NCI-H446 treated with DMSO at 0.1 percent for 48 hours (cell line): ENCODE measurements around the gene HOXA13.

Source experiments
- DNase-seq: peaks from one replicate; lab custom pipeline; 2025; lab: John Stamatoyannopoulos, UW

HOXA13 gene

GRCh38 chr7:27159266-27160144 is 40.4 kb downstream of the HOXA13 start:
- DNase-seq = no peak

- no peak for DNase-seq
Measured at GRCh38 chr7:27158436-27159265, 41.2 kb downstream of the HOXA13 start.

DNA sequence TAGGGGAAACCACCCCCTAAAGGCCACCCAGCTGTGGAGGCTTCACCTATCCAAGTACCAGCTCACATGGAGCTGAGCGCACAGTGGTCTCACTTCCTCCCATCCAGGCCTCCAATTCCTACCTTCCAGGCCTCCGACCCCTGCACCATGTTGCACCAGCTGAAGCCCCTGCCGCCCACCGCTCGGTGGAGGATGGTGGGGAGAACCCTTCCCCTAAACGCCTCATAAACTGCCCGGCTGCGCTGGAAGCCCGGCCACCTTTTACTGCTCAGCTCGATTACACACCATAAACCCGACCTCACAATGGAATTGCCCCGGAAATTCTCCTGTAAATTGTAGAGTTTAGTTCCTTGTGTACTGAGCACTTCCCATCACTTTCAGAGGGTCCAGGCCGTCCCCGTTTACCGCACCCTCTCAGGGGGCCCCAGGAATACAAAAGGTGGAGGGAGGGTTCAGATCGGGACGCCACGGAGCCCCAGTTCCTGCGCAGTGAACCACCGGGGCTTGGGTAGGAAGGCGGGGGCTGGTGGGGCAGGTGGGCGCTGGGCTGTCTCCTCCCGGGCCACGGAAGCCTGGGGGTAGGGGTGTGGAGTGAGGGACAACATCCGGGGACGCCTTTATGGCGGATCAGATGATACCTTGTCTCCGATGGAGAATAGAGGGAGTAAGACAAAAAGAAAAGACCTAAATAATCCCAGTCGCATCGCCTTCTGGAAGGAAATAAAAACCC is 42.0 kb downstream of the HOXA13 start:
- no peak for DNase-seq

- no peak for DNase-seq
Measured at GRCh38 chr7:27156916-27157701, 42.8 kb downstream of the HOXA13 start.

DNA sequence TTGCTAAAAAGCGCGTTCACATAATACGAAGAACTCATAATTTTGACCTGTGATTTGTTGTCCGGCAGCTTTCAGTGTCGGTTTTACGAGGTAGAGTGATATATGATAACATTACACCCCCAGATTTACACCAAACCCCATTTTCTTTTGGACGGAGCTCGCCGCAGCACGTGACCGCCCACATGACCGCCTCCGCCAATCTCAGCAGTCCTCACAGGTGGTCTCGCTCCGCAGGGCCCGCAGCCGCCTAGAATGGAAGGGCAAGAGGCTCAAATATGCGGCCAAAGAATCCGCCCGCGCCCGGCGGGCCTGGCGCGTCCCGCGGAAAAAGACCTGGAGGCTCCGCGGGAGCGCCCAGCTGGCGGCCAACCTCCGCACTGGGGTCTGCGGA is 43.4 kb downstream of the HOXA13 start, which contains the start of gene HOXA7:
Gene HOXA7, minus strand, starts transcription at position 168 of the 391 bp plus-strand sequence. Its CDS starts 130 bp downstream, at position 38.
- DNase-seq = peak; percentile 63

DNA sequence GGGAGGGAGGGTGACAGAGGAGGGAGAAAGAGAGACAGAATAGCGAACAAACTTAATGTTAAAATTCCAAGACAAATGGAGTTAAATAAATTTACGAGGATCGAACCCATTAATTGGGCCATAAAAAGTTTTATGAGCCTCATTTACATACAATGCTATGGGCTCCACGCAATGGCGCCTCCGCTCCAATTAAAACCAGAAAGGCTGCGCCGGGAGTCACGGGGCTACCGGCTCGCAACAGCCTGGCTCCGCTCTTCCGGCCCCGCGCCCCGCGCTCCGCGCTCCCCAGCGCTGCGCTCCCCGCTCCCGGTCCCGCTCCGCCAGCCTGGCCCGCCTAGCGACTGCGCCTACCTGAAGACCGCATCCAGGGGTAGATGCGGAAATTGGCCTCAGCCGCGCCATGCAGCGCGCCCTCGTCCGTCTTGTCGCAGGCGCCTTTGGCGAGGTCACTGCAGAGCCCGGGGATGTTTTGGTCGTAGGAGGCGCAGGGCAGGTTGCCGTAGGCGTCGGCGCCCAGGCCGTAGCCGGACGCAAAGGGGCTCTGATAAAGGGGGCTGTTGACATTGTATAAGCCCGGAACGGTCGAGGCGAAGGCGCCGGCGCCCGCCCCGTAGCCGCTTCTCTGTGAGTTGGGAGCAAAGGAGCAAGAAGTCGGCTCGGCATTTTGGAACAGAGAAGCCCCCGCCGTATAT is 43.9 kb downstream of the HOXA13 start:
- DNase-seq = no peak

- DNase-seq = no peak
Measured at GRCh38 chr7:27154901-27155815, 44.7 kb downstream of the HOXA13 start.

GRCh38 chr7:27154369-27154768 is 45.5 kb downstream of the HOXA13 start:
- no peak for DNase-seq

GRCh38 chr7:27153526-27153925 is 46.4 kb downstream of the HOXA13 start:
- DNase-seq = no peak

- no peak for DNase-seq
Measured at GRCh38 chr7:27152816-27153442, 47.0 kb downstream of the HOXA13 start.

DNA sequence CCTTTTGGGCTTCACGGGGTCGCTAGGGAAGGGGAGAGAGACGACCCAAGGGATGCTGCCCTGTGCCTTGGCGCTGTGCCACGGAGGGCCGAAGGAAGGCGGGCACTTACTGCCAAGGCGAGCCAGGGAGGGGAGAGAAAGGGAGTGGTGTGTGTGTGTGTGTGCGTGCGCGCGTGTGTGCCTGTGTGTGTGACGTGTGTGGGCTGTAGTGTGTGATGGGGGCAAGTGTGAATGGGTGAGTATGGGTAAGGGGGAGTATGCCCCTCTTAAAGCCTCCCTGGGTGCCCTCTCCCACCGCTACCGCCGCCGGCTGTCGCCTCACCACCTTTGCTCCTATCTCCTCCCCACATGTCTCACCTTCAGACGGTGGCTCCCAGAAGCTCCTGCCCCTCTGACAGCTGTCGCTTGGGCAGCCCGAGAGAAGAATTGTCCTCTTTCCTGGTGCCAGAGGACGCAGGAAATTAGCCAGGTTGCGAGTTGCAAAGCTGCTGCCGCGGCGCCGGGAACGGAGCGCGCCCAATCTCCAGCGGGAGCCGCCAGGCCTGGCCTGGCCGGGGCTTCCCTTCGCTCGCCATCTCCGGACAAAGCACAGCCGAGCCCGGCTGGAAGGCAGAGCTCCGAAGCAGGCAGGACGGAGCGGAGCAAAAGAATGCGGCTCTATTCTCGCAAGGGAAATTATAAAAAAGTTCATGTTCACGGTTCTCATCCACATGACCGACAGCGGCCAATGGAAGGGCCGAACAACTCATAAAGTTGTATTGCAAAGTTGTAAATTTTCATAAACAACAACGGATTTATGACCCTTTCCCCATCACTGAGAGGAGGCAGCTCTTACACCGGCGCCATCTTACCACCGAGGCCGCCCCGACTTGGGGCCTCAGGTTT is 47.7 kb downstream of the HOXA13 start, which contains the start of gene HOXA3:
Gene HOXA3, minus strand, starts transcription at position 653 of the 885 bp plus-strand sequence. CDS start 41,943 bp downstream, outside the sequence.
- no peak for DNase-seq

DNA sequence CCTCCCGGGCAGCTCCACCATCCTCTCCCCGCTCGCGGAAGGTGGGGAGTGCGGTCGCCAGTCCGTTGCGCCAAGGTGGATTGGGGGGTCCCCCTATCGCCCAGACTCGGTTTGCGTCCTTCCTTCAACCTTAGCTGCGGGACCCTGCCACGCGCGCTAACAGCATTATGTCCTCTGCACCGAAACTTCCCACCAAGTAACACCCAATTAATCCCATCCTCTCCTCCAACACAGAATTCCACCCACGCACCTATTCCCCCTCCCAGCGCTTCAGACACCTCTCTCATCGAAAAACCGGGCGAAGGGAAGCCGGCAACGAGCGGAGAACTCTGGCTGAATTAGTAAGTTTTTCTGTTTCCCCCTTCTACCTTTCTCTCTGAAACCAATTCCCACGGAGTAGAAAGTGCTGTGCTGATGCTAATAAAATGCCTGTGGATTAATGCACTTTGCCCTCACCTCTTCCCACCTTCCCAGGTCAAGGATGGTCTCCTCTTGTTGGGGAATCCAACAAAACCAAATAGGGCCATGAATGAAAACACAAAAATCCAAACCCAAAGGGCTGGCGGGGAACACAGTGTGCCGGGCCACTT is 48.5 kb downstream of the HOXA13 start:
- no peak for DNase-seq

DNA sequence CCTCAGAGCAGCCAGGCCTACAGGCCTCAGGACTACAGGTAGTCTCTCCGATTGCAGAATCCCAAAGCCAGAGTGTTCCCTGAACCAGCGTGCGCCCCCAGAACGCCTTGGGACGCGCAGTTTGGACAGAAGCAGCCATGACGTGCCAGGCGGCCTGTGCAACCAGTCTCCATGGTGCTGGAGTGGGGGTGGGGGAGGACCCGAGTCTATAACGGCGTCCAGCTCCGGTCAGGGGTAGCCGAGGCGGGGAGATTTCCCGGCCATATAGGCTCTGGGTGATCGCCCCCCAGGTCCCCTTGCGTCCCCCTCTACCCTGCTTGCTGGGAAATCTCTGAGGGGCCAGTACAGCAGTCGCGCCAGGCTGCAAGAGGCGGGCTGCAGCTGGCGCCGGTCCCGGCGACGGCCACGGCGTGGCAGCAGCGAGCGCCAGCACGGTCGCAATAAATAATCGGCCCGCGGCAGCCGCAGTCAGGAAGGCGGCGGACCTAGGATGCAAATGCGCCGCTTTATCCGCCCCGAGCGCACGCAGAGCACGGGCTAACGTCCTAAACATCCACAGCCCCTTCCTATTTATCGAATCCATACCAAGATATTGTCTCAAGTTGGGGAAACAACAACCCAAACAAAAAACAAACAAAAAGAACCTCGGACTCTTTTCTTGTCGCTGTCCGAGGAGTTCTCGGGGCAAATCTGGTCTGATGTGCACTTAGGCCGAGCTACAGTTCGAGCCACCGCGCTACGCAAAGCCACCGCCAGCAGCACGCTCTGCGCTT is 49.1 kb downstream of the HOXA13 start:
- DNase-seq = peak; percentile 57

DNA sequence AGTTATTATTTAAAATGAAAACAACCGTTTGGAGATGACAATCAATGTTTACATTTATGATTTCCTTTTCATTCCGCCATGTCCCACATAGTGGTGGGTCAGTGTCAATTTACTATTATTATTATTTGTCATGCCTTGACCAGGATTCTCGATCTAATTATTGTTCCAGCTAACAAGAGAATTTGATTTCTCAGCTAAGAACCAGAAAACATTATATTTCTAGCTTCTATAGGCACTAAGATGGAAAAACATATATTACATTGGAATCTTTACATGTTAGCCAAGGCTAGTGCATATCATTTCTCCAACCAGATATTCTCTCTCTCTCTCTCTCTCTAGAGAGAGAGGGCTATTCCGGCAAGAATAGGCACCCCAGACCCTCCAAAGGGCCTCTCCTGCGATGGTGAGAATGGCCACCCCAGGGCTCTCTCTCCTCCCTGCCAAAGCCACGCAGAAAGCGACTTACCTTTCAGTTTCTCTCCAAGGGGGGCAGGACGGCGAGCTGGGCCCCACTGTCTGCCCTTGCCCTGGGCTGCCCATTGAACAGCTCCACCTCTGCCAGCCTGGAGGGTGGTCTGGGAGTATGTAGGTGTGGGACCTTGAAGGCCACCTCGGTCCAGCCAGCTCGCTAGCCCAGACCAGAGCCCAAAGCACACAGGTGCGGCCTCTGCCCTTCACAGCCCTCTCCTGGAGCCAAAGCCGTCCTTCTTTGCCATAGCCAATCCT is 49.9 kb downstream of the HOXA13 start:
- DNase-seq = no peak

- no peak for DNase-seq
Measured at GRCh38 chr7:27148756-27149641, 50.9 kb downstream of the HOXA13 start.
